Dendritic cell treated with granulocyte-macrophage colony-stimulating factor and Interleukin-4, amounts not matched to agents 40 ng/mL and 50 ng/mL, for 4 days (primary cell): ENCODE measurements around the gene ABI3BP.
"Not testable (repeated sequence)": the region's sequence is repeated elsewhere in the genome, so short reads cannot be mapped to it uniquely, and the experiment has no call there.

Experiments
- H3K27ac Mint-ChIP-seq: one replicate; pipeline ENCODE4 v1.8.0; 2022; ENCODE audit warnings: mild to moderate bottlenecking, mixed read lengths
- H3K27me3 Mint-ChIP-seq: one replicate; pipeline ENCODE4 v1.8.0; 2022; ENCODE audit warnings: mild to moderate bottlenecking, mixed read lengths
- H3K36me3 Mint-ChIP-seq: one replicate; pipeline ENCODE4 v1.8.0; 2022; ENCODE audit warnings: low read depth, mixed read lengths
- H3K4me1 Mint-ChIP-seq: one replicate; pipeline ENCODE4 v1.8.0; 2022; ENCODE audit warnings: low read depth, mixed read lengths
- H3K4me3 Mint-ChIP-seq: one replicate; pipeline ENCODE4 v1.8.0; 2022; ENCODE audit warnings: mild to moderate bottlenecking, moderate library complexity, mixed read lengths
- H3K9me3 Mint-ChIP-seq: one replicate; pipeline ENCODE4 v1.8.0; 2022; ENCODE audit warnings: mixed read lengths
- intact Hi-C: fragments of 100-400 bp; cut with micrococcal nuclease; formaldehyde crosslinking; loops from one replicate; pipeline ENCODE4 v1.15.0; 2022

ABI3BP gene

DNA sequence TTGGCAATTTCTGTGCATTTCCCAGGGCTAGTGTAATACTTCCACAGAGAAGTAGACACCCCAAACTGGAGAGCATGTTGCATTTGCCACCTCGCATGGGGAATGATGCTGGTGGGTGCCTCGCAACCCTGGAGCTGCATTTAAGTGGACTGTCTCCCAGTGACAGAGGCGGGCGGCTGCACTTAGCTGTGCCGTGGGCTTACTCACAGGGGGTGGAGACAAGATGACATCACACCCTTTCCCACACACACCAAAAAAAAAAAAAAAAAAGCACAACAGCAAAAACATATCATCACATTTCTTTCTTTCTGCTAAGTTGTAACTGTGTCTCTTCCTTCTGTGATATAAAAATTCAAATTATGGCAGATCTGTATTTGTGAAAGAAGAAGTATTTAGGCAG, at the start of gene ABI3BP:
TSS of gene ABI3BP (minus strand) at position 113 of the 400 bp plus-strand sequence. CDS start at position 76, 37 bp downstream.
- no peaks in the 10 kb centered on the region for H3K9me3 Mint-ChIP-seq
- H3K36me3 Mint-ChIP-seq, result no peaks in the 10 kb centered on the region
- H3K4me3 Mint-ChIP-seq, result no peak within 1 kb of the TSS
- H3K4me1 Mint-ChIP-seq, result no peaks in the 10 kb centered on the region
- peaks cover 3% of the 10 kb centered on the region for H3K27me3 Mint-ChIP-seq
- intact Hi-C loops, result no loop called here
- H3K27ac Mint-ChIP-seq, result no peak within 1 kb of the TSS

DNA sequence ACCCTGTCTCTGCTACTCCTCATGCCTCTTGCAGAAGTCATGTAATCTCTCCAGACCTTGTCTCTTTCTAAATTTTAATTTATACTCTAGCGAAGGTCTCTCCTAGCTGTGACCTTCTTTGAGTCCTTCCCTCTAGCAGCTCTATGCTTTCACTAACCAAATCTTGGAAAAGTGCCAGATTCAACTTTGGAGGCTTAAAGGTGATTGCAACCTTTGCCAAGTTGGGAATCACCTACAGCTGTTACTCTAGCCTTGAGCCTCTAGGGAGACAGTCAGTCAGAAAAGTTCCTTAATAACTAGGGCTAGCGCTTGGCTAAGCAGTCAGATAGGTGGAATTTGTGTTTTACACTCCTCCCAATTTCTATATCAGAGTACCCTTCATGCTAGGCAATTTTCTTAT, 46.1 kb upstream of the ABI3BP start:
- H3K9me3 Mint-ChIP-seq, result peaks cover 1% of the 10 kb centered on the region
- intact Hi-C loops, result no loop called here
- H3K27me3 Mint-ChIP-seq, result no peaks in the 10 kb centered on the region
- H3K4me1 Mint-ChIP-seq, result no peaks in the 10 kb centered on the region
- H3K36me3 Mint-ChIP-seq, result no peaks in the 10 kb centered on the region
- H3K27ac Mint-ChIP-seq, result no peak overlapping the region
- H3K4me3 Mint-ChIP-seq, result no peak overlapping the region

DNA sequence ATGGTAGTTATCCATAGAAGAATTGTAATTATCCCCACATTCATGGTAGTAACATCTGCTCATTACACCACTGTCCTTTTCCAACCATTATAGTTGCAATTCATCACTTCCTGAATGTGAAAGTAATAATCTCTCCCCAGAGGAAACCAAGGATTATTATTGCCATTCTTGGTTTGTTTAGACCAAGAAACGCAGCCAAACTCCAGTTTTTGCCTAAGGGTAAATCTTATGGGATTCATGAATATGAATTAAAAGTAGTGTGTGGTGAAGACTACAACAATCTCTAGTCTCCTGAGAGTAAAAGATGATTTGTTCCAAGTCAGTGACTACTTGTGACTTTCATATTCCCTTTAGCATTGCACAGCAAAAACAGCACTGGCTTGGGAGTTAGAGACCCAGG, 45.7 kb upstream of the ABI3BP start:
- Mint-ChIP-seq H3K4me1 (no peaks in the 10 kb centered on the region), H3K27me3 (no peaks in the 10 kb centered on the region)
- intact Hi-C loops, result no loop called here

DNA sequence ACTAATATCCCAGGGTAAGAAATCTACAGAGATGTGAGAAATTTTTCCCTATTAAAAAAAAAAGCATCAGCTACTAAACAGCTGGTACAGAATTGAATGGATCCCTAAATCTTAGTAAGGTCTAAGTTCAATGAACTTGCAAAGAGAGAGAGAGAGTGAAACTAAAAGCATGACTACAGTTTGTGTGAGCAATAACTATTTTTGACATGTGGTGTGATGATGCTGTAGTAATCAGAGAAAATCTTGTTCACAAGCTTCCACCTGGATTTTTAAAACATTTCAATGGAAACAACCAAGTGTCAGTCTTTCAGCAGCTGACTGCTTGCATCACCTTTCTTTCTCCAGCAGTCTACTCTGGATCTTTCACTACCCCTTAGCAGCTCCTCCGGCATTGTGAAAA, 45.2 kb upstream of the ABI3BP start:
- Mint-ChIP-seq H3K27ac (no peak overlapping the region), H3K36me3 (no peaks in the 10 kb centered on the region), H3K4me1 (no peaks in the 10 kb centered on the region), H3K9me3 (peaks cover 5% of the 10 kb centered on the region), H3K4me3 (no peak overlapping the region), H3K27me3 (no peaks in the 10 kb centered on the region)
- intact Hi-C loops, result no loop called here

More for the DNA sequence above, 45.7 kb upstream of the ABI3BP start:
- Mint-ChIP-seq H3K27ac (no peak overlapping the region), H3K9me3 (peaks cover under 1% of the 10 kb centered on the region), H3K36me3 (no peaks in the 10 kb centered on the region), H3K4me3 (no peak overlapping the region)

- no peaks in the 10 kb centered on the region for H3K4me1 Mint-ChIP-seq
- intact Hi-C loops, result no loop called here
- peaks cover 10% of the 10 kb centered on the region for H3K9me3 Mint-ChIP-seq
- H3K4me3 Mint-ChIP-seq, result no peak overlapping the region
- no peaks in the 10 kb centered on the region for H3K36me3 Mint-ChIP-seq
- no peaks in the 10 kb centered on the region for H3K27me3 Mint-ChIP-seq
- no peak overlapping the region for H3K27ac Mint-ChIP-seq
Observed at GRCh38 chr3:101037613-101038012, 44.4 kb upstream of the ABI3BP start.

- Mint-ChIP-seq H3K27me3 (no peaks in the 10 kb centered on the region), H3K4me3 (no peak overlapping the region), H3K27ac (no peak overlapping the region), H3K36me3 (no peaks in the 10 kb centered on the region), H3K4me1 (no peaks in the 10 kb centered on the region), H3K9me3 (peaks cover 10% of the 10 kb centered on the region)
- intact Hi-C loops, result no loop called here
Observed at GRCh38 chr3:101036676-101037075, 43.5 kb upstream of the ABI3BP start.

GRCh38 chr3:101036213-101036618, 43.0 kb upstream of the ABI3BP start:
- no peaks in the 10 kb centered on the region for H3K27me3 Mint-ChIP-seq
- no peak overlapping the region for H3K4me3 Mint-ChIP-seq
- no peaks in the 10 kb centered on the region for H3K4me1 Mint-ChIP-seq
- intact Hi-C loops, result no loop called here
- no peaks in the 10 kb centered on the region for H3K36me3 Mint-ChIP-seq
- H3K9me3 Mint-ChIP-seq, result peaks cover 10% of the 10 kb centered on the region
- H3K27ac Mint-ChIP-seq, result no peak overlapping the region

DNA sequence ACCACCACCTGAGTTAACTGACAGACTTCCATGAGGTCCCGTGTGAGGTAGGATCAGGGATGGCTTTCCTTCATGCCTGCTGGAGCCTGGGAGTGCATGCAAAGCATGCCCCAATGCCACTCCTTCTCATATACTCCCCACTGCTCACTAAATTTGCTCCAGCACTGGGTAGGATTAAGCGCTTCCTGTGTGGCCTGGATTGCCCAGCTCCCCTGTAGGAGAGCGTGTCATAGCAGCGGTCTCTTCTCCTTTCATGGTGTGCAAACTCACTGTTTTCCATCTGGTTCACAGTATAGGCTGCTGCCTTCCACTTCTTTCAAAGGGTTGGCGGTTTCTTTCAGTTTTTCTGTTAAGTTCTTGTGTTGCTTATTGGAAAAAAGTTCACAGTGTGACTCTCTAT, 34.1 kb upstream of the ABI3BP start:
- H3K4me1 Mint-ChIP-seq, result no peaks in the 10 kb centered on the region
- no peaks in the 10 kb centered on the region for H3K36me3 Mint-ChIP-seq
- H3K9me3 Mint-ChIP-seq, result peaks cover 15% of the 10 kb centered on the region
- intact Hi-C loops, result no loop called here
- H3K27me3 Mint-ChIP-seq, result no peaks in the 10 kb centered on the region
- H3K4me3 Mint-ChIP-seq, result no peak overlapping the region
- no peak overlapping the region for H3K27ac Mint-ChIP-seq

GRCh38 chr3:101026881-101027280, 33.7 kb upstream of the ABI3BP start:
- Mint-ChIP-seq H3K27ac (no peak overlapping the region), H3K4me3 (no peak overlapping the region), H3K36me3 (no peaks in the 10 kb centered on the region), H3K27me3 (no peaks in the 10 kb centered on the region), H3K4me1 (no peaks in the 10 kb centered on the region), H3K9me3 (peaks cover 15% of the 10 kb centered on the region)
- intact Hi-C loops, result no loop called here

- no peak overlapping the region for H3K27ac Mint-ChIP-seq
- H3K4me3 Mint-ChIP-seq, result no peak overlapping the region
- H3K4me1 Mint-ChIP-seq, result no peaks in the 10 kb centered on the region
- no peaks in the 10 kb centered on the region for H3K27me3 Mint-ChIP-seq
- H3K36me3 Mint-ChIP-seq, result no peaks in the 10 kb centered on the region
- H3K9me3 Mint-ChIP-seq, result peaks cover 15% of the 10 kb centered on the region
- intact Hi-C loops, result no loop called here
Observed at GRCh38 chr3:101026244-101026643, 33.0 kb upstream of the ABI3BP start.

DNA sequence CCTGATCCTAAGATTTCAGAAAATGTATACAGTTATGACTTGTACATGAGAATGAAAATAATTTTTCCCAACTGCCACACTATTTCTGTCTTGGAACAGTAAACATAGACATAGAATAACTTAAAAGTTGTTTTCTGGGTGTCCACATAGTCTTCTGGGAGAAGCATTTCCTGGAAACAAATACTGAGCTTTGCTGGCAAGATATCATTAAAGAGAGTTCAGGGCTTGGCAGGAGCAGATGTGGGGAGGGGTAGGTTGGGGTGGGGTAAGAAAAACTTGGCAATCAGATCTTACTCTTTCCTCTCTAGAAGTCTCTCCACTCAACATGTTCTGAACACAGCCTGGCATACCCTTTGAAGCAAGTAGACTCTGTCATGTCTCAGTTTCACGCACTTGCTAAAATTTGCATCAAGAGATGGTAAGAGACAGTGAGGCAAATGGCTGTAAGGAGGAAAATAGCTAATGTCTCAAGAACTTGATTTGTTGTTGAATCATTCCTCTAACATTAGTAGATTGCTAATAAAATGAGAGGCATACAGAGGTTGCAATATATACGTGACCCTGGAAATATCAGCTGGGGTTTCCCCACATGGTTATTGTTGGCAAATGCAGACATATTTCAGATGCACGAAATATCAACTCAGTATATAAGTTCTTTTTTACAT, 27.3 kb upstream of the ABI3BP start:
- Mint-ChIP-seq H3K27me3 (no peaks in the 10 kb centered on the region), H3K4me1 (no peaks in the 10 kb centered on the region), H3K9me3 (peaks cover 13% of the 10 kb centered on the region), H3K27ac (no peak overlapping the region), H3K4me3 (no peak overlapping the region), H3K36me3 (no peaks in the 10 kb centered on the region)
- intact Hi-C loops, result no loop called here

DNA sequence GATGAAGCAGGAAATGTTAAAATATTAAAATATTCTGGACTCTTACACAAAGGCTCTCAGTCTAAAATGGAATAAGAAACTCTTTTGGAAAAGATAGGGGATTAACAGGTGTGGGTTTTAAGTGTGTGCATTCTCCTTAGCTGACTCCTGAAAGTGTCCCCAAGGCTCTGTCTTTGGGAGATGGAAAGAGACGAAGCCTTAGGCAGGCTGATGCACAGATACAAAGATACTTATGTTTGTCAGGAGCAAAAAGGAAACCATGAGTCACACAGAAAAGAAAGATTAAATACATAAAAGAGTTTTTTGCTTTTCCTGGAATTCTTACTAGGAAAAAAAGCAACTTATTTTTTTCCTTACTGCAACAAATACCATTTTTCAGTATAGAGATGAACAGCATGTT, 23.8 kb upstream of the ABI3BP start:
- no peaks in the 10 kb centered on the region for H3K27me3 Mint-ChIP-seq
- H3K27ac Mint-ChIP-seq, result no peak overlapping the region
- H3K9me3 Mint-ChIP-seq, result peaks cover 25% of the 10 kb centered on the region
- no peaks in the 10 kb centered on the region for H3K4me1 Mint-ChIP-seq
- intact Hi-C loops, result no loop called here
- no peak overlapping the region for H3K4me3 Mint-ChIP-seq
- no peaks in the 10 kb centered on the region for H3K36me3 Mint-ChIP-seq

- intact Hi-C loops, result not testable (repeated sequence)
Observed at GRCh38 chr3:101012312-101012711, 19.1 kb upstream of the ABI3BP start.

GRCh38 chr3:101011136-101011535, 17.9 kb upstream of the ABI3BP start:
- intact Hi-C loops, result no loop called here
- Mint-ChIP-seq H3K36me3 (no peaks in the 10 kb centered on the region), H3K27ac (no peak overlapping the region), H3K27me3 (no peaks in the 10 kb centered on the region), H3K9me3 (peaks cover 76% of the 10 kb centered on the region), H3K4me1 (no peaks in the 10 kb centered on the region), H3K4me3 (no peak overlapping the region)

More at GRCh38 chr3:101012312-101012711, 19.1 kb upstream of the ABI3BP start:
- peaks cover 64% of the 10 kb centered on the region for H3K9me3 Mint-ChIP-seq
- not testable (repeated sequence) for H3K27me3 Mint-ChIP-seq, H3K4me1 Mint-ChIP-seq, H3K27ac Mint-ChIP-seq, H3K4me3 Mint-ChIP-seq, H3K36me3 Mint-ChIP-seq

GRCh38 chr3:101010296-101010695, 17.1 kb upstream of the ABI3BP start:
- no peaks in the 10 kb centered on the region for H3K36me3 Mint-ChIP-seq
- H3K27me3 Mint-ChIP-seq, result no peaks in the 10 kb centered on the region
- no peaks in the 10 kb centered on the region for H3K4me1 Mint-ChIP-seq
- no peak overlapping the region for H3K4me3 Mint-ChIP-seq
- intact Hi-C loops, result no loop called here
- no peak overlapping the region for H3K27ac Mint-ChIP-seq
- H3K9me3 Mint-ChIP-seq, result peaks cover 80% of the 10 kb centered on the region
